Posterior cingulate gyrus (tissue), 11 donors: ENCODE measurements around the gene SYT12.
"Not testable (repeated sequence)": the region's sequence is repeated elsewhere in the genome, so short reads cannot be mapped to it uniquely, and the experiment has no call there.

Experiments used
- DNase-seq, 10 donors: peaks; one replicate each; pipeline versions ENCODE4 v3.0.0 to v3.0.0-alpha.2; 2020 to 2021; ENCODE audit warnings: mixed read lengths in 3 of 10
- intact Hi-C: fragments of 100-400 bp; cut with DNase I; formaldehyde crosslinking; loops from one replicate; pipeline ENCODE4 v1.15.1; 2023

SYT12 gene

GRCh38 chr11:66996609-66997273 lies 26.2 kb upstream of the SYT12 start:
- DNase-seq = no peak
- intact Hi-C loops = no loop called here

GRCh38 chr11:66999555-66999954 lies 23.4 kb upstream of the SYT12 start:
- DNase-seq = no peak
- intact Hi-C loops = no loop called here

- no peak for DNase-seq
- intact Hi-C loops = no loop called here
Measured at GRCh38 chr11:67001332-67001731, 21.6 kb upstream of the SYT12 start.

GRCh38 chr11:67002297-67002913 lies 20.5 kb upstream of the SYT12 start:
- intact Hi-C loops = no loop called here
- no peak for DNase-seq

GRCh38 chr11:67002921-67003411 lies 20.0 kb upstream of the SYT12 start:
- intact Hi-C loops = no loop called here
- DNase-seq = no peak

- DNase-seq, intact Hi-C loops: not testable (repeated sequence)
Measured at GRCh38 chr11:67005200-67005599, 17.7 kb upstream of the SYT12 start.

GRCh38 chr11:67006029-67006884 lies 16.7 kb upstream of the SYT12 start:
- intact Hi-C loops = no loop called here
- DNase-seq = peak in 2 of 10 donors; percentile 8 to 16

- intact Hi-C loops = no loop called here
- DNase-seq = no peak
Measured at GRCh38 chr11:67007126-67007525, 15.8 kb upstream of the SYT12 start.

- intact Hi-C loops = no loop called here
- no peak for DNase-seq
Measured at GRCh38 chr11:67010296-67010905, 12.5 kb upstream of the SYT12 start.

- intact Hi-C loops = no loop called here
- no peak for DNase-seq
Measured at GRCh38 chr11:67013511-67014045, 9.4 kb upstream of the SYT12 start.

- DNase-seq = no peak
- intact Hi-C loops = no loop called here
Measured at GRCh38 chr11:67014343-67014742, 8.6 kb upstream of the SYT12 start.

- no peak for DNase-seq
- intact Hi-C loops = no loop called here
Measured at GRCh38 chr11:67015048-67015447, 7.9 kb upstream of the SYT12 start.

GRCh38 chr11:67016550-67016949 lies 6.4 kb upstream of the SYT12 start:
- intact Hi-C loops = no loop called here

GRCh38 chr11:67020949-67021348 lies 2.0 kb upstream of the SYT12 start:
- intact Hi-C loops = no loop called here
- no peak for DNase-seq

More at GRCh38 chr11:67016550-67016949, 6.4 kb upstream of the SYT12 start:
- no peak for DNase-seq

GRCh38 chr11:67022341-67022933 lies 497 bp upstream of the SYT12 start:
- intact Hi-C loops = no loop called here
- DNase-seq = peak in 8 of 10 donors; percentile 27 to 93 (median 64)

- intact Hi-C loops = no loop called here
- peak in 1 of 10 donors; percentile 66 for DNase-seq
Measured at GRCh38 chr11:67023957-67024353, 1.0 kb downstream of the SYT12 start.

GRCh38 chr11:67024410-67024809 lies 1.5 kb downstream of the SYT12 start:
- intact Hi-C loops = no loop called here
- DNase-seq = peak in 1 of 10 donors; percentile 43

- DNase-seq = peak in 1 of 10 donors; percentile 68
- intact Hi-C loops = no loop called here
Measured at GRCh38 chr11:67024966-67025365, 2.0 kb downstream of the SYT12 start.

GRCh38 chr11:67025750-67026149 lies 2.8 kb downstream of the SYT12 start:
- no peak for DNase-seq
- intact Hi-C loops = no loop called here

GRCh38 chr11:67026941-67027340 lies 4.0 kb downstream of the SYT12 start:
- intact Hi-C loops = no loop called here
- no peak for DNase-seq
